ENCODE measurements around the gene MBD3L2. TPM values are rescaled to one million over a fixed set of nuclear protein-coding genes. Genes with fewer than 3 reads are reported as not detected.

Gene MBD3L2
- total RNA-seq, 1 experiment from 2014 or later = not detected

DNA sequence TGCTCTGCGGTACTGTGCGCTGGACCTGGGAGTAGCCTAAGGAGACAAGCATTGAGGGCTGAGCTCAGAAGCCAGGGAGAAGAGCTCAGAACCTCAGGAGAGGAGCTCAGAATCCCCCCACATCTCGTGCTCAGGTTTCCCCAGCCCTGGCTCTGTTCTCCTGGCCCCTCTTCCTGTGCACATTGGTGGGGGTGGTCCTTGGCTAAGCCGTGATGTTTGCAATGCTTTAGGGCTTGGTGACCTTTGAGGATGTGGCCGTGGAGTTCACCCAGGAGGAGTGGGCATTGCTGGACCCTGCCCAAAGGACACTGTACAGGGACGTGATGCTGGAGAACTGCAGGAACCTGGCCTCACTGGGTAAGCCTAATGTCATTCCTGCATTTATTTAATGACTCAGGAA lies 27.0 kb downstream of the MBD3L2 start:
- Histone ChIP-seq H3K79me2 (ENCODE audit: low read length) (peaks cover 2% of the 10 kb centered on the region; the same call in 1 of the 2 replicates), H3K9ac (ENCODE audit: low read length) (no peak overlapping the region), H3K4me2 (ENCODE audit: low read length) (no peak overlapping the region), H3K36me3 (ENCODE audit: low read depth, low read length) (peaks cover 86% of the 10 kb centered on the region), H3K27ac (ENCODE audit: low read length) (no peak overlapping the region), H3F3A (ENCODE audit: low read length, unreplicated experiment) (no peaks in the 10 kb centered on the region), H2AFZ (ENCODE audit: low read length) (no peak overlapping the region), H3K9me2 (replicated peaks; ENCODE audit: low read length) (no peaks in the 10 kb centered on the region), H3K9me3 (ENCODE audit: low read length) (peaks cover 31% of the 10 kb centered on the region), H3K4me3 (ENCODE audit: low read length) (no peak overlapping the region), H4K20me1 (ENCODE audit: low read length) (no peaks in the 10 kb centered on the region), H3K4me1 (ENCODE audit: insufficient read depth, low read length) (no peaks in the 10 kb centered on the region), H3K27me3 (ENCODE audit: low read length) (no peaks in the 10 kb centered on the region)
- no peak for TF ChIP-seq EZH2phosphoT487 (IDR thresholded peaks at IDR 0.05; ENCODE audit: borderline replicate concordance, low read length)
- TF ChIP-seq, protein P1, sequence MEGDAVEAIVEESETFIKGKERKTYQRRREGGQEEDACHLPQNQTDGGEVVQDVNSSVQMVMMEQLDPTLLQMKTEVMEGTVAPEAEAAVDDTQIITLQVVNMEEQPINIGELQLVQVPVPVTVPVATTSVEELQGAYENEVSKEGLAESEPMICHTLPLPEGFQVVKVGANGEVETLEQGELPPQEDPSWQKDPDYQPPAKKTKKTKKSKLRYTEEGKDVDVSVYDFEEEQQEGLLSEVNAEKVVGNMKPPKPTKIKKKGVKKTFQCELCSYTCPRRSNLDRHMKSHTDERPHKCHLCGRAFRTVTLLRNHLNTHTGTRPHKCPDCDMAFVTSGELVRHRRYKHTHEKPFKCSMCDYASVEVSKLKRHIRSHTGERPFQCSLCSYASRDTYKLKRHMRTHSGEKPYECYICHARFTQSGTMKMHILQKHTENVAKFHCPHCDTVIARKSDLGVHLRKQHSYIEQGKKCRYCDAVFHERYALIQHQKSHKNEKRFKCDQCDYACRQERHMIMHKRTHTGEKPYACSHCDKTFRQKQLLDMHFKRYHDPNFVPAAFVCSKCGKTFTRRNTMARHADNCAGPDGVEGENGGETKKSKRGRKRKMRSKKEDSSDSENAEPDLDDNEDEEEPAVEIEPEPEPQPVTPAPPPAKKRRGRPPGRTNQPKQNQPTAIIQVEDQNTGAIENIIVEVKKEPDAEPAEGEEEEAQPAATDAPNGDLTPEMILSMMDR (conservative IDR thresholded peaks at IDR 0.05; ENCODE audit: low read depth, low read length) = no peak
- TF ChIP-seq EZH2 (IDR thresholded peaks at IDR 0.05; ENCODE audit: low read length, unreplicated experiment) = no peak
- POLR2A ChIA-PET (ENCODE audit: unreplicated experiment) = no interaction called here
- no TSS peak for BruUV-seq (replicated peaks)
- intact Hi-C loops (cut with micrococcal nuclease) = no loop called here
- CTCF ChIA-PET = no interaction called here
- DNase-seq = no peak
- ATAC-seq = no peak

DNA sequence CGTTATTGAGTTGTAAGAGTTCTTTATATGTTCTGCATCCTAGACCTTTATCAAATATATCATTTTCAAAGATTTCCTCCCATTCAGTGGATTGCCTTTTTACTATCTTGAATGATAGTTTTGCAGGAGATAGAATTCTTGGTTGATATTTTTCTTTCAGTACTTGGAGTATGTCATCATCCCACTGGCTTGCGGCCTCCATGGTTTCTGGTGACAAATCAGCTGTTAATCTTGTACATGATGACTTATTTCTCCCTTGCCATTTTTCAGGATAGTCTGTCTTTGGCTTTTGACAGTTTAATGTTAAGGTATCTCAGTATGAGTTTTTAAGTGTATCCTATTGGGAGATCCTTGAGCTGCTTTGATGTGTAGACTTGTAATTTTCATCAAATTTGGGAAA lies 28.9 kb downstream of the MBD3L2 start:
- Histone ChIP-seq H3K36me3 (ENCODE audit: low read depth, low read length) (peaks cover 94% of the 10 kb centered on the region), H3K27ac (ENCODE audit: low read length) (no peak overlapping the region)
- CTCF ChIA-PET = no interaction called here

More for the DNA sequence above, 28.9 kb downstream of the MBD3L2 start:
- H3K4me1 ChIP-seq (ENCODE audit: insufficient read depth, low read length) = no peaks in the 10 kb centered on the region
- DNase-seq (no peak), ATAC-seq (no peak)
- H3K9ac ChIP-seq (ENCODE audit: low read length) = no peak overlapping the region
- no peaks in the 10 kb centered on the region for H3K9me2 ChIP-seq (replicated peaks; ENCODE audit: low read length)
- no peaks in the 10 kb centered on the region for H3K79me2 ChIP-seq (ENCODE audit: low read length)
- TF ChIP-seq EZH2 (IDR thresholded peaks at IDR 0.05; ENCODE audit: low read length, unreplicated experiment) (no peak), EZH2phosphoT487 (IDR thresholded peaks at IDR 0.05; ENCODE audit: borderline replicate concordance, low read length) (no peak)
- TF ChIP-seq, protein P1 (conservative IDR thresholded peaks at IDR 0.05; ENCODE audit: low read depth, low read length) = no peak
- intact Hi-C loops (cut with micrococcal nuclease) = no loop called here
- H2AFZ ChIP-seq (ENCODE audit: low read length) = no peak overlapping the region
- H4K20me1 ChIP-seq (ENCODE audit: low read length) = no peaks in the 10 kb centered on the region
- no peaks in the 10 kb centered on the region for H3K27me3 ChIP-seq (ENCODE audit: low read length)
- BruUV-seq (replicated peaks) = no TSS peak
- POLR2A ChIA-PET (ENCODE audit: unreplicated experiment) = interaction anchor here (1.0 kb wide), 1 partner anchor 58 kb away, joined by 5 read pairs; no protein-coding TSS in a partner anchor
- peak overlapping the region; percentile 20; the same call in 1 of the 2 replicates for H3K4me3 ChIP-seq (ENCODE audit: low read length)
- H3K9me3 ChIP-seq (ENCODE audit: low read length) = peaks cover 49% of the 10 kb centered on the region
- no peak overlapping the region for H3K4me2 ChIP-seq (ENCODE audit: low read length)
- no peaks in the 10 kb centered on the region for H3F3A ChIP-seq (ENCODE audit: low read length, unreplicated experiment)

Data from PC-3 (cell line).